Renal cortical epithelial cell (primary cell): Measurements from ENCODE around the gene DNAAF3. TPM values are rescaled to one million over a fixed set of nuclear protein-coding genes. Genes with fewer than 3 reads are reported as not detected.
A peak's percentile ranks its signal among the peaks of the same experiment; 100 is the strongest.

Experiments used
- DNase-seq: peaks from one replicate; pipeline ENCODE4 v3.0.0-alpha.2; 2011; ENCODE audit warnings: low read depth
- total RNA-seq: library from RNA; depleted of rRNA; stranded (reverse); fragments of >200 nt; gene quantifications from 2 replicates; pipeline ENCODE4 v1.2.3, GENCODE V29; 2014

DNAAF3 gene
- total RNA-seq, 1 donor from 2014 or later, result 2.9 TPM

- peak; percentile 2 for DNase-seq
These were observed 50.1 kb downstream of the DNAAF3 start for GRCh38 chr19:55116232-55116858.

GRCh38 chr19:55115446-55116065, 50.9 kb downstream of the DNAAF3 start:
- no peak for DNase-seq

DNA sequence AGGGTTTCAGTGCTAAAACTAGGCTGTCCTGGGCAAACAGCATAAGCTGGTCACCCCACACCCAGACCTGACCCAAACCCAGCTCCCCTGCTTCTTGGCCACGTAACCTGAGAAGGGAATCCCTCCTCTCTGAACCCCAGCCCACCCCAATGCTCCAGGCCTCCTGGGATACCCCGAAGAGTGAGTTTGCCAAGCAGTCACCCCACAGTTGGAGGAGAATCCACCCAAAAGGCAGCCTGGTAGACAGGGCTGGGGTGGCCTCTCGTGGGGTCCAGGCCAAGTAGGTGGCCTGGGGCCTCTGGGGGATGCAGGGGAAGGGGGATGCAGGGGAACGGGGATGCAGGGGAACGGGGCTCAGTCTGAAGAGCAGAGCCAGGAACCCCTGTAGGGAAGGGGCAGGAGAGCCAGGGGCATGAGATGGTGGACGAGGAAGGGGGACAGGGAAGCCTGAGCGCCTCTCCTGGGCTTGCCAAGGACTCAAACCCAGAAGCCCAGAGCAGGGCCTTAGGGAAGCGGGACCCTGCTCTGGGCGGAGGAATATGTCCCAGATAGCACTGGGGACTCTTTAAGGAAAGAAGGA, 51.8 kb downstream of the DNAAF3 start:
- no peak for DNase-seq

- peak; percentile 79 for DNase-seq
These were observed 52.8 kb downstream of the DNAAF3 start for GRCh38 chr19:55113570-55114039.

- DNase-seq, result peak; percentile 32
These were observed 53.4 kb downstream of the DNAAF3 start for GRCh38 chr19:55112777-55113569.

DNA sequence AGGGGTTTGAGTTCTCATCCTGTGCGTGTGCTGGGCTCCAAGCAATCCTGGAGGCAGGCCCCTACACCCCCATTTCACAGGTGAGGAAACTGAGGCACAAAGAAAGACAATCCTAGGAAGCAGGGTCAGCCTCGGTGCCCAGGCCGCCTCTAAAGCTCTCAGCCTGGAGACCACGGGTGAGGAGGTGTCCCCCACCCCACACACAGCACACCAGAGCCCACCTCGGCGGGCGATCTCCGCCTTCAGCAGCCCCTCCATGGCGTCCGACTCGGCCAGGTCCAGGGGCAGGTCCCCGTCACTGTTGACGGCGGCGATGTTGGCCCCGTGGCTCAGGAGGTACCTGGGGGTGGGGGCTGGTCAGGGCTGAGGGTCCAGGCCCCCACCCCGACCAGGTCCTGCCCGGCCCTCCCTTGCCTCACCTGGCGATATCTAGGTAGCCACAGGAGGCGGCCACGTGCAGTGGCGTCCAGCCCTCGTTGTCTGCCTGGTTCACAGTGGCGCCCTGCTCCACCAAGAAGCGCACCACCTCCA, 54.1 kb downstream of the DNAAF3 start:
- DNase-seq, result no peak

DNA sequence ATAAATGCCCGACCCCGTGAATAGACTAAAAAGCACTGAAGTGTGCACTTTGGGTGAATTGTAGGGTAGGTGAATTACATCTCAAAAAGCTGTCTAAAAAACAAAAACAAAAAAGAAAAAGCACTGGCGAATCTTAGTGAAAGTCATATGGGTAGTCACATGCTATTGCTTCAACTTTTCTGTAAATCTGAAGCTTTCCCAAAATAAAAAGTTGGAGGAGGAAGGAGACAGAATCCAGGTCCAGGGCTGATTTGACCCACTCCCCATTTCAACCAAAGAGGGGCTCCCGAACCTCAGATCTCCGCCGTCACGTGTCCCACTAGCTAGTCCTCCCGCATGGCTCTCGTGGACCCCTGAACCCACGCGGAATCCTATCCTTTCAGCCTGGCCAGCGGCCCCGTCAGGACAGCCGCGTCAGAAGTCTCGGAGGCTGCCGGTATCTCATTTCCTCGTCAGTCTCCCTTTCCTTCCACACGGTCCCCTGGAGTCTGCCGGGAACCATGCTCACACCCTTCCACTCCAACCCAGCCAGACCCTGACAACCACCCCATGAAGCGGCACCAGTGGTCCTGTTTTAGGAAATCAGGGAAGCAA, 55.1 kb downstream of the DNAAF3 start:
- DNase-seq, result no peak

- DNase-seq, result no peak
These were observed 56.7 kb downstream of the DNAAF3 start for GRCh38 chr19:55109527-55110291.

Other genes starting within 250 kb of the DNAAF3 start
- gene NLRP7, start 219.1 kb downstream of the DNAAF3 start, total RNA-seq, result not detected in 2 replicates
- gene NLRP2, start 200.2 kb downstream of the DNAAF3 start, total RNA-seq, result 6.3 and 15.3 TPM in 2 replicates
- 0.10 TPM in 1 of 2 replicates, not detected in the other for gene GP6, start 128.3 kb downstream of the DNAAF3 start, total RNA-seq
- gene RDH13, start 103.5 kb downstream of the DNAAF3 start, total RNA-seq, result 19.9 and 22.2 TPM in 2 replicates
- gene EPS8L1, start 90.7 kb downstream of the DNAAF3 start, total RNA-seq, result 7.0 and 40.5 TPM in 2 replicates
- gene PPP1R12C, start 49.0 kb downstream of the DNAAF3 start, total RNA-seq, result 17.5 and 32.4 TPM in 2 replicates
- 1.9 and 5.9 TPM in 2 replicates for gene TNNT1, start 17.4 kb downstream of the DNAAF3 start, total RNA-seq
- gene TNNI3, start 8.9 kb downstream of the DNAAF3 start, total RNA-seq, result 0.15 TPM in 1 of 2 replicates, not detected in the other
- gene SYT5, start 13.7 kb upstream of the DNAAF3 start, total RNA-seq, result 1.0 TPM in 1 of 2 replicates, not detected in the other
- 0.55 and 4.9 TPM in 2 replicates for gene PTPRH, start 42.9 kb upstream of the DNAAF3 start, total RNA-seq
- 0.94 TPM in 1 of 2 replicates, not detected in the other for gene TMEM86B, start 62.1 kb upstream of the DNAAF3 start, total RNA-seq
- gene PPP6R1, start 92.4 kb upstream of the DNAAF3 start, total RNA-seq, result 22.1 and 74.3 TPM in 2 replicates
- 38.6 and 46.9 TPM in 2 replicates for gene HSPBP1, start 113.5 kb upstream of the DNAAF3 start, total RNA-seq
- 0.52 and 4.5 TPM in 2 replicates for gene BRSK1, start 117.4 kb upstream of the DNAAF3 start, total RNA-seq
- gene TMEM150B, start 158.7 kb upstream of the DNAAF3 start, total RNA-seq, result not detected in 2 replicates
- 4.9 and 10.4 TPM in 2 replicates for gene KMT5C, start 173.3 kb upstream of the DNAAF3 start, total RNA-seq
- gene COX6B2, start 188.1 kb upstream of the DNAAF3 start, total RNA-seq, result 0.25 TPM in 1 of 2 replicates, not detected in the other
- gene GARIN5B, start 196.6 kb upstream of the DNAAF3 start, total RNA-seq, result not detected in 2 replicates
- gene IL11, start 203.8 kb upstream of the DNAAF3 start, total RNA-seq, result 3.7 and 38.4 TPM in 2 replicates
- not detected in 2 replicates for gene TMEM190, start 210.2 kb upstream of the DNAAF3 start, total RNA-seq
- gene TMEM238, start 217.7 kb upstream of the DNAAF3 start, total RNA-seq, result 3.4 and 13.7 TPM in 2 replicates
- gene RPL28, start 219.3 kb upstream of the DNAAF3 start, total RNA-seq, result 177 and 303 TPM in 2 replicates
- gene UBE2S, start 241.2 kb upstream of the DNAAF3 start, total RNA-seq, result 13.6 and 45.3 TPM in 2 replicates